22Rv1 (cell line): ENCODE data around the gene PALLD.

Experiments
- CTCF ChIP-seq: fragments of 450-650 bp; IDR thresholded peaks from 2 replicates; pipeline ENCODE4 v1.5.1; 2017; ENCODE audit warnings: mild to moderate bottlenecking
- ZFX ChIP-seq: fragments of 450-650 bp; IDR thresholded peaks from 2 replicates; pipeline ENCODE4 v1.6.1; 2017; ENCODE audit warnings: antibody characterized with exemption, borderline replicate concordance

GRCh38 chr4:168647646-168648375, 151.0 kb downstream of the PALLD start:
- TF ChIP-seq CTCF (no peak), ZFX (no peak)
